ENCODE data around the gene GJA5.
"Not testable (repeated sequence)": the region's sequence is repeated elsewhere in the genome, so short reads cannot be mapped to it uniquely, and the experiment has no call there.

GJA5 gene

DNA sequence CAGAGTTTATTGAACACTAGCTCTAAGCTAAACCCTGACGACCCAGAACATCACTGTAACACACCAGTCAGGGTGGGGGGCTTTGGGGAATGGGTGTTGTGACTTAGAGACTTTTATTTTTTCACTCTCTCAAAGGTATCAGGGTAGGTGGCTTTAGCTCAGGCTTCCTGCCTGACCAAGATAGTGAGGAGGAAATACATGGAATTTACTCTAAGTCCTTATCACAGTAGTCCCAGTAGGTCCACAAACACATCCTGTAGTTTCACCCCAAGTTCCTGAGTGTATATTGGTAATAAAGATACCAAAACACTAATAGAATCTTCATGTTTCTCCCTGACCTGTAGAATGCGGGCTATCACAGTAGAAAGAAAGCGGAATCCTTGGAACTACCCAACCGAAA lies 15.1 kb downstream of the GJA5 start:
- Histone ChIP-seq H3K27me3 (ENCODE audit: control insufficient read depth, insufficient read depth, low read length) (no peaks in the 10 kb centered on the region), H3K9ac (ENCODE audit: low read depth, low read length) (no peak overlapping the region), H3K4me1 (ENCODE audit: control insufficient read depth, insufficient read depth, low read length) (no peaks in the 10 kb centered on the region), H3K9me3 (ENCODE audit: control insufficient read depth, insufficient read depth, low read length) (no peaks in the 10 kb centered on the region), H3K4me3 (ENCODE audit: low read depth, low read length) (no peak overlapping the region), H3K36me3 (ENCODE audit: control insufficient read depth, insufficient read depth, low read length) (no peaks in the 10 kb centered on the region)

GRCh38 chr1:147741065-147741464 lies 19.3 kb downstream of the GJA5 start:
- no peak overlapping the region for H3K9ac ChIP-seq (ENCODE audit: low read depth, low read length)
- H3K36me3 ChIP-seq (ENCODE audit: control insufficient read depth, insufficient read depth, low read length): no peaks in the 10 kb centered on the region
- H3K4me1 ChIP-seq (ENCODE audit: control insufficient read depth, insufficient read depth, low read length): no peaks in the 10 kb centered on the region
- H3K4me3 ChIP-seq (ENCODE audit: low read depth, low read length): no peak overlapping the region
- no peaks in the 10 kb centered on the region for H3K9me3 ChIP-seq (ENCODE audit: control insufficient read depth, insufficient read depth, low read length)
- no peaks in the 10 kb centered on the region for H3K27me3 ChIP-seq (ENCODE audit: control insufficient read depth, insufficient read depth, low read length)

- H3K36me3 ChIP-seq (ENCODE audit: control insufficient read depth, insufficient read depth, low read length): no peaks in the 10 kb centered on the region
- no peaks in the 10 kb centered on the region for H3K9me3 ChIP-seq (ENCODE audit: control insufficient read depth, insufficient read depth, low read length)
- no peak overlapping the region for H3K9ac ChIP-seq (ENCODE audit: low read depth, low read length)
- H3K4me1 ChIP-seq (ENCODE audit: control insufficient read depth, insufficient read depth, low read length): no peaks in the 10 kb centered on the region
- no peaks in the 10 kb centered on the region for H3K27me3 ChIP-seq (ENCODE audit: control insufficient read depth, insufficient read depth, low read length)
- no peak overlapping the region for H3K4me3 ChIP-seq (ENCODE audit: low read depth, low read length)
Measured at GRCh38 chr1:147740391-147740790, 20.0 kb downstream of the GJA5 start.

- no peak overlapping the region for H3K4me3 ChIP-seq (ENCODE audit: low read depth, low read length)
- H3K4me1 ChIP-seq (ENCODE audit: control insufficient read depth, insufficient read depth, low read length): peaks cover 3% of the 10 kb centered on the region
- H3K27me3 ChIP-seq (ENCODE audit: control insufficient read depth, insufficient read depth, low read length): no peaks in the 10 kb centered on the region
- H3K9me3 ChIP-seq (ENCODE audit: control insufficient read depth, insufficient read depth, low read length): no peaks in the 10 kb centered on the region
- no peak overlapping the region for H3K9ac ChIP-seq (ENCODE audit: low read depth, low read length)
- H3K36me3 ChIP-seq (ENCODE audit: control insufficient read depth, insufficient read depth, low read length): no peaks in the 10 kb centered on the region
Measured at GRCh38 chr1:147738739-147739476, 21.5 kb downstream of the GJA5 start.

DNA sequence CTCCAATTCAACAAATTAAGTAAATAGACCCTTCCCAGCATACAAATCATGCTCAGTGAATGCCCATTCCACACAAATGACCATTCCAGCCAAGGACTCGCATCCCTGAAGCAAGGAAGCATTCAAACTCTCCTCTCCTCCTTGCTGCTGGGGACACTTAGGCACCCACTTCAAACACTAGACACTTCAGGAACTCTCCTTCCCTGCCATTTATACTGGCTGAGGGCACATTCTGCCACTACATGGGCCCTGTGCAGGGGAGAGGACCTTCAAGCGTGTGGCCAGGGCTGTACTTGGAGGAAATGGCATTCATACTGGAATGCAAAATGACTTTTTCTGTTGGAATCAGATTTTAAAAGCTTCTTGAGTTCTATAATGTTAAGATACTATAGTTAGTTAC lies 22.3 kb downstream of the GJA5 start:
- H3K36me3 ChIP-seq (ENCODE audit: control insufficient read depth, insufficient read depth, low read length): no peaks in the 10 kb centered on the region
- no peaks in the 10 kb centered on the region for H3K9me3 ChIP-seq (ENCODE audit: control insufficient read depth, insufficient read depth, low read length)
- H3K27me3 ChIP-seq (ENCODE audit: control insufficient read depth, insufficient read depth, low read length): no peaks in the 10 kb centered on the region
- no peak overlapping the region for H3K9ac ChIP-seq (ENCODE audit: low read depth, low read length)
- H3K4me1 ChIP-seq (ENCODE audit: control insufficient read depth, insufficient read depth, low read length): peaks cover 3% of the 10 kb centered on the region
- H3K4me3 ChIP-seq (ENCODE audit: low read depth, low read length): no peak overlapping the region

DNA sequence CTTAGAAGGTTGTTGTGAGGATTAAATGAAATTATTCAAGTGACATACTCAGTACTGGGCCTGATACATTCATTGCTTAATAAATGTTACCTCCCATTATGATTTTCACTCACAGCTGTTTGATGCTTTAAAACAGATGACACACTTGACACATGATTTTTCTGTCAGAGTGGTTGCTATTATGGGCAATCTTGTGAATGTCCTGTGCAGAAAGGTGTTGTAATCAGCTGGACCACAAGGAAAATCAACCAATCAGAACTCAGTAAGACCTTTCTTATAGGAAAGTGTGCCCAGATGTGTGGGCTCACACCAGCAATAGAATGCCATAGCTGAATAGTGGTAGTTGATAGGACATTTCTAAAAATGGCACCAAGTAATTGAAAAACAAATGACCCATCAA lies 23.5 kb downstream of the GJA5 start:
- no peaks in the 10 kb centered on the region for H3K27me3 ChIP-seq (ENCODE audit: control insufficient read depth, insufficient read depth, low read length)

GRCh38 chr1:147735423-147735822 lies 25.0 kb downstream of the GJA5 start:
- Histone ChIP-seq H3K9ac (ENCODE audit: low read depth, low read length) (no peak overlapping the region), H3K4me1 (ENCODE audit: control insufficient read depth, insufficient read depth, low read length) (peaks cover 3% of the 10 kb centered on the region), H3K36me3 (ENCODE audit: control insufficient read depth, insufficient read depth, low read length) (no peaks in the 10 kb centered on the region), H3K27me3 (ENCODE audit: control insufficient read depth, insufficient read depth, low read length) (no peaks in the 10 kb centered on the region), H3K9me3 (ENCODE audit: control insufficient read depth, insufficient read depth, low read length) (no peaks in the 10 kb centered on the region), H3K4me3 (ENCODE audit: low read depth, low read length) (no peak overlapping the region)

More for the DNA sequence above, 23.5 kb downstream of the GJA5 start:
- Histone ChIP-seq H3K9me3 (ENCODE audit: control insufficient read depth, insufficient read depth, low read length) (no peaks in the 10 kb centered on the region), H3K4me3 (ENCODE audit: low read depth, low read length) (no peak overlapping the region), H3K9ac (ENCODE audit: low read depth, low read length) (no peak overlapping the region), H3K36me3 (ENCODE audit: control insufficient read depth, insufficient read depth, low read length) (no peaks in the 10 kb centered on the region), H3K4me1 (ENCODE audit: control insufficient read depth, insufficient read depth, low read length) (peaks cover 3% of the 10 kb centered on the region)

- not testable (repeated sequence) for H3K4me3 ChIP-seq (ENCODE audit: low read depth, low read length); H3K27me3 ChIP-seq (ENCODE audit: control insufficient read depth, insufficient read depth, low read length); H3K9ac ChIP-seq (ENCODE audit: low read depth, low read length); H3K4me1 ChIP-seq (ENCODE audit: control insufficient read depth, insufficient read depth, low read length); H3K9me3 ChIP-seq (ENCODE audit: control insufficient read depth, insufficient read depth, low read length); H3K36me3 ChIP-seq (ENCODE audit: control insufficient read depth, insufficient read depth, low read length)
Measured at GRCh38 chr1:147734291-147734841, 26.0 kb downstream of the GJA5 start.

- Histone ChIP-seq H3K36me3 (ENCODE audit: control insufficient read depth, insufficient read depth, low read length) (no peaks in the 10 kb centered on the region), H3K27me3 (ENCODE audit: control insufficient read depth, insufficient read depth, low read length) (no peaks in the 10 kb centered on the region), H3K4me3 (ENCODE audit: low read depth, low read length) (no peak overlapping the region), H3K9ac (ENCODE audit: low read depth, low read length) (no peak overlapping the region), H3K4me1 (ENCODE audit: control insufficient read depth, insufficient read depth, low read length) (peaks cover 5% of the 10 kb centered on the region), H3K9me3 (ENCODE audit: control insufficient read depth, insufficient read depth, low read length) (no peaks in the 10 kb centered on the region)
Measured at GRCh38 chr1:147729315-147729714, 31.1 kb downstream of the GJA5 start.

- Histone ChIP-seq H3K27me3 (ENCODE audit: control insufficient read depth, insufficient read depth, low read length) (no peaks in the 10 kb centered on the region), H3K9me3 (ENCODE audit: control insufficient read depth, insufficient read depth, low read length) (no peaks in the 10 kb centered on the region), H3K9ac (ENCODE audit: low read depth, low read length) (no peak overlapping the region), H3K36me3 (ENCODE audit: control insufficient read depth, insufficient read depth, low read length) (no peaks in the 10 kb centered on the region), H3K4me3 (ENCODE audit: low read depth, low read length) (no peak overlapping the region), H3K4me1 (ENCODE audit: control insufficient read depth, insufficient read depth, low read length) (peaks cover 7% of the 10 kb centered on the region)
Measured at GRCh38 chr1:147726168-147726567, 34.2 kb downstream of the GJA5 start.

DNA sequence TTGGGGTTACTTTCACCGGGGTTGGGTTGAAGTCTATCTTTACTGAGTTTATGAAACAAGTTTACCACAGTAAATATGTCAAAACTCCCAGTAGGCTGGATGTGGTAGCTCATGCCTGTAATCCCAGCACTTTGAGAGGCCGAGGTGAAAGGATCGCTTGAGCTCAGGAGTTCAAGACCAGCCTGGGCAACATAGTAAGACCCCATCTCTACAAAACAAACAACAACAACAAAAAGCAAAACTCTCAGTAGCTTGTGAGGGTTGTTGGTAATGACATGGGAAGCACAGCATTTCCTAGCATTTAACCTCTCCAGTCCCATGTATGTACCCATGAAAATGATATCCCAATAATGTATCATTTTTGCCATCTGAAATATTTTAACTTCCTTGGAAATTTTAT lies 34.7 kb downstream of the GJA5 start:
- no peak overlapping the region for H3K9ac ChIP-seq (ENCODE audit: low read depth, low read length)
- no peaks in the 10 kb centered on the region for H3K27me3 ChIP-seq (ENCODE audit: control insufficient read depth, insufficient read depth, low read length)
- no peak overlapping the region for H3K4me3 ChIP-seq (ENCODE audit: low read depth, low read length)
- no peaks in the 10 kb centered on the region for H3K36me3 ChIP-seq (ENCODE audit: control insufficient read depth, insufficient read depth, low read length)
- H3K4me1 ChIP-seq (ENCODE audit: control insufficient read depth, insufficient read depth, low read length): peaks cover 7% of the 10 kb centered on the region
- H3K9me3 ChIP-seq (ENCODE audit: control insufficient read depth, insufficient read depth, low read length): no peaks in the 10 kb centered on the region

GRCh38 chr1:147723691-147724323 lies 36.6 kb downstream of the GJA5 start:
- Histone ChIP-seq H3K4me3 (ENCODE audit: low read depth, low read length) (no peak overlapping the region), H3K9ac (ENCODE audit: low read depth, low read length) (no peak overlapping the region), H3K27me3 (ENCODE audit: control insufficient read depth, insufficient read depth, low read length) (no peaks in the 10 kb centered on the region), H3K36me3 (ENCODE audit: control insufficient read depth, insufficient read depth, low read length) (no peaks in the 10 kb centered on the region), H3K4me1 (ENCODE audit: control insufficient read depth, insufficient read depth, low read length) (peaks cover 7% of the 10 kb centered on the region), H3K9me3 (ENCODE audit: control insufficient read depth, insufficient read depth, low read length) (peaks cover 3% of the 10 kb centered on the region)

All from iPS-15b (cell line).